Peyer's patch (tissue), 4 donors: ENCODE measurements around the gene ADNP2.

Source experiments
- POLR2A ChIP-seq, 2 donors: fragments of 450-650 bp; IDR thresholded peaks; one replicate each; pipeline ENCODE4 v1.5.1; 2017; ENCODE audit warnings: antibody characterized with exemption in 2 of 2, mild to moderate bottlenecking in 2 of 2, moderate library complexity in 2 of 2
- TF ChIP-seq, protein P1 (sequence below), 6 experiments: fragments of 450-650 bp in 4 of 6; fragments of 200-600 bp in 2 of 6; sonication (generic) in 1 of 6; IDR thresholded peaks; one replicate each; pipeline ENCODE4 v1.5.1; 2017 to 2019; ENCODE audit warnings: antibody characterized with exemption in 6 of 6, mild to moderate bottlenecking in 3 of 6, moderate library complexity in 1 of 6

DNA sequence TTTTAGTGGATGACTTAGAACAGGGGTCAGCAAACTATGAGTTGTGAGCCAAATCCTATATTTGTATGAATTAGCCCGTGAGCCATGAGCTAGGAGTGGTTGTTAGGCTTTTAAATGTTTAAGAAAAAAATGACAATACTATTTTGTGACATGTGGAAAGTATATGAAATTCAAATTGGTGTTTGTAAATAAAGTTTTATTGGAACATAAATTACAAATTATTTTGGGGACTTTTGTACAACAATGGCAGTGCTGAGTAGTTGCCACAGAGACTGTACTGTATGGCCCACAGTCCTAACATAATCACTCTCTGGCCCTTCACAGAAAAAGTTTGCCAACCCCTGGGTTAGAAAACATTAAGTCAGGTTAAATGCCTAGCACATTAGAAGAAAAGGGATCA is 26.1 kb downstream of the ADNP2 start:
- no peak for TF ChIP-seq POLR2A (IDR thresholded peaks at IDR 0.05)
- TF ChIP-seq, protein P1, sequence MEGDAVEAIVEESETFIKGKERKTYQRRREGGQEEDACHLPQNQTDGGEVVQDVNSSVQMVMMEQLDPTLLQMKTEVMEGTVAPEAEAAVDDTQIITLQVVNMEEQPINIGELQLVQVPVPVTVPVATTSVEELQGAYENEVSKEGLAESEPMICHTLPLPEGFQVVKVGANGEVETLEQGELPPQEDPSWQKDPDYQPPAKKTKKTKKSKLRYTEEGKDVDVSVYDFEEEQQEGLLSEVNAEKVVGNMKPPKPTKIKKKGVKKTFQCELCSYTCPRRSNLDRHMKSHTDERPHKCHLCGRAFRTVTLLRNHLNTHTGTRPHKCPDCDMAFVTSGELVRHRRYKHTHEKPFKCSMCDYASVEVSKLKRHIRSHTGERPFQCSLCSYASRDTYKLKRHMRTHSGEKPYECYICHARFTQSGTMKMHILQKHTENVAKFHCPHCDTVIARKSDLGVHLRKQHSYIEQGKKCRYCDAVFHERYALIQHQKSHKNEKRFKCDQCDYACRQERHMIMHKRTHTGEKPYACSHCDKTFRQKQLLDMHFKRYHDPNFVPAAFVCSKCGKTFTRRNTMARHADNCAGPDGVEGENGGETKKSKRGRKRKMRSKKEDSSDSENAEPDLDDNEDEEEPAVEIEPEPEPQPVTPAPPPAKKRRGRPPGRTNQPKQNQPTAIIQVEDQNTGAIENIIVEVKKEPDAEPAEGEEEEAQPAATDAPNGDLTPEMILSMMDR (IDR thresholded peaks at IDR 0.05): no peak
